ENCODE results near the gene ATP13A1.

- TF ChIP-seq CTCF (IDR thresholded peaks at IDR 0.05) (no peak), POLR2A (IDR thresholded peaks at IDR 0.05) (no peak)
These were observed 47.9 kb upstream of the ATP13A1 start for GRCh38 chr19:19711306-19711933.

Measured in Peyer's patch (tissue), 4 donors.